ENCODE data around the gene ATP2B2.

DNA sequence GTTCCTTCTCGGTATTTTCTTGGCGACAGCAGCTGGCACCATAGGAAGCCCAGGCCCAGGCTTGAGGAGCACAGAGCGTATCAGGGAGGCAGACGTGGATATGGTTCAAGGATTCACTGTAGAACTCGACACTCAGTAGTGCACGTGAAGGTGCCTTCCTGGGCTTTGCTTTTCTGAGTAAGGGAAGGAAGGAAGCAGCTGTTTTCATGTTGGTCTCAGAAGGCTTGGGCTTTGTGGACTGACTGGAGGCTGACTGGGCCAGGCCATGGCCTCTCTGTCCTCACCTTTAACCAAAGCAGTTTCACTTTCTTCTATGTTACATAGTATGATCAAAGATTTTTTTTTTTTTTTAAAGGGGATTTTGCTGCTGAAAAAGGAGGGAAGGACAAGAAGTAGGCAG, 205.7 kb downstream of the ATP2B2 start:
- TF ChIP-seq, protein P1, sequence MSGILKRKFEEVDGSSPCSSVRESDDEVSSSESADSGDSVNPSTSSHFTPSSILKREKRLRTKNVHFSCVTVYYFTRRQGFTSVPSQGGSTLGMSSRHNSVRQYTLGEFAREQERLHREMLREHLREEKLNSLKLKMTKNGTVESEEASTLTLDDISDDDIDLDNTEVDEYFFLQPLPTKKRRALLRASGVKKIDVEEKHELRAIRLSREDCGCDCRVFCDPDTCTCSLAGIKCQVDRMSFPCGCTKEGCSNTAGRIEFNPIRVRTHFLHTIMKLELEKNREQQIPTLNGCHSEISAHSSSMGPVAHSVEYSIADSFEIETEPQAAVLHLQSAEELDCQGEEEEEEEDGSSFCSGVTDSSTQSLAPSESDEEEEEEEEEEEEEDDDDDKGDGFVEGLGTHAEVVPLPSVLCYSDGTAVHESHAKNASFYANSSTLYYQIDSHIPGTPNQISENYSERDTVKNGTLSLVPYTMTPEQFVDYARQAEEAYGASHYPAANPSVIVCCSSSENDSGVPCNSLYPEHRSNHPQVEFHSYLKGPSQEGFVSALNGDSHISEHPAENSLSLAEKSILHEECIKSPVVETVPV (CRISPR knock-in tag; IDR thresholded peaks at IDR 0.05) = no peak
- TF ChIP-seq PATZ1 (CRISPR knock-in tag; IDR thresholded peaks at IDR 0.05; ENCODE audit: borderline replicate concordance) (no peak), ZC3H10 (CRISPR knock-in tag; IDR thresholded peaks at IDR 0.05) (no peak), ISL1 (CRISPR knock-in tag; IDR thresholded peaks at IDR 0.05) (no peak), ZFP3 (CRISPR knock-in tag; IDR thresholded peaks at IDR 0.05) (no peak), CREB5 (CRISPR knock-in tag; IDR thresholded peaks at IDR 0.05; ENCODE audit: low read depth) (no peak), ZNF8 (CRISPR knock-in tag; IDR thresholded peaks at IDR 0.05) (no peak), BACH2 (CRISPR knock-in tag; IDR thresholded peaks at IDR 0.05; ENCODE audit: borderline replicate concordance) (no peak), TOX (CRISPR knock-in tag; IDR thresholded peaks at IDR 0.05; ENCODE audit: borderline replicate concordance) (no peak), ZNF70 (CRISPR knock-in tag; IDR thresholded peaks at IDR 0.05) (no peak), CSDC2 (CRISPR knock-in tag; IDR thresholded peaks at IDR 0.05) (no peak), ZNF565 (CRISPR knock-in tag; conservative IDR thresholded peaks at IDR 0.05; ENCODE audit: low read depth) (no peak)

Data from SK-N-SH treated with all-trans-retinoic acid at 6 μM for 48 hours (cell line).